HG03460 (cell line): ENCODE measurements around the gene DENND1A.
"Not testable (repeated sequence)": the region's sequence is repeated elsewhere in the genome, so short reads cannot be mapped to it uniquely, and the experiment has no call there.

ENCODE experiments used
- ATAC-seq: cut with Tn5 transposase; IDR thresholded peaks from one replicate; pipeline ENCODE4 v1.9.1; 2021; ENCODE audit not compliant: unreplicated experiment

DENND1A gene

GRCh38 chr9:123447934-123448646 lies 481.8 kb downstream of the DENND1A start:
- ATAC-seq = no peak

GRCh38 chr9:123445981-123446610 lies 483.8 kb downstream of the DENND1A start:
- no peak for ATAC-seq

- ATAC-seq = no peak
These were observed 484.8 kb downstream of the DENND1A start for GRCh38 chr9:123445116-123445515.

GRCh38 chr9:123441769-123442168 lies 488.2 kb downstream of the DENND1A start:
- ATAC-seq = no peak

- ATAC-seq = no peak
These were observed 489.7 kb downstream of the DENND1A start for GRCh38 chr9:123440256-123440655.

- no peak for ATAC-seq
These were observed 491.1 kb downstream of the DENND1A start for GRCh38 chr9:123438821-123439220.

GRCh38 chr9:123438321-123438720 lies 491.6 kb downstream of the DENND1A start:
- no peak for ATAC-seq

GRCh38 chr9:123437201-123437600 lies 492.7 kb downstream of the DENND1A start:
- ATAC-seq = no peak

- no peak for ATAC-seq
These were observed 494.5 kb downstream of the DENND1A start for GRCh38 chr9:123435471-123435870.

GRCh38 chr9:123434619-123435240 lies 495.2 kb downstream of the DENND1A start:
- no peak for ATAC-seq

- ATAC-seq = no peak
These were observed 497.3 kb downstream of the DENND1A start for GRCh38 chr9:123432331-123433236.

GRCh38 chr9:123431581-123431980 lies 498.3 kb downstream of the DENND1A start:
- ATAC-seq = no peak

- ATAC-seq = not testable (repeated sequence)
These were observed 501.5 kb downstream of the DENND1A start for GRCh38 chr9:123428450-123428849.

GRCh38 chr9:123426406-123426805 lies 503.5 kb downstream of the DENND1A start:
- ATAC-seq = peak; percentile 78

- ATAC-seq = no peak
These were observed 504.0 kb downstream of the DENND1A start for GRCh38 chr9:123425836-123426365.

- ATAC-seq = no peak
These were observed 504.6 kb downstream of the DENND1A start for GRCh38 chr9:123425261-123425821.

GRCh38 chr9:123424552-123425225 lies 505.2 kb downstream of the DENND1A start:
- ATAC-seq = no peak

GRCh38 chr9:123424131-123424530 lies 505.8 kb downstream of the DENND1A start:
- ATAC-seq = no peak

- ATAC-seq = no peak
These were observed 506.6 kb downstream of the DENND1A start for GRCh38 chr9:123423311-123423640.

- no peak for ATAC-seq
These were observed 507.2 kb downstream of the DENND1A start for GRCh38 chr9:123422635-123423310.
